C4-2B (cell line): ENCODE measurements around the gene APP.

Experiments used
- CTCF ChIP-seq: fragments of 450-650 bp; conservative IDR thresholded peaks from 2 replicates; pipeline ENCODE4 v1.5.1; 2017; ENCODE audit warnings: mild to moderate bottlenecking
- ZFX ChIP-seq: fragments of 450-650 bp; IDR thresholded peaks from 2 replicates; pipeline ENCODE4 v1.6.1; 2017

DNA sequence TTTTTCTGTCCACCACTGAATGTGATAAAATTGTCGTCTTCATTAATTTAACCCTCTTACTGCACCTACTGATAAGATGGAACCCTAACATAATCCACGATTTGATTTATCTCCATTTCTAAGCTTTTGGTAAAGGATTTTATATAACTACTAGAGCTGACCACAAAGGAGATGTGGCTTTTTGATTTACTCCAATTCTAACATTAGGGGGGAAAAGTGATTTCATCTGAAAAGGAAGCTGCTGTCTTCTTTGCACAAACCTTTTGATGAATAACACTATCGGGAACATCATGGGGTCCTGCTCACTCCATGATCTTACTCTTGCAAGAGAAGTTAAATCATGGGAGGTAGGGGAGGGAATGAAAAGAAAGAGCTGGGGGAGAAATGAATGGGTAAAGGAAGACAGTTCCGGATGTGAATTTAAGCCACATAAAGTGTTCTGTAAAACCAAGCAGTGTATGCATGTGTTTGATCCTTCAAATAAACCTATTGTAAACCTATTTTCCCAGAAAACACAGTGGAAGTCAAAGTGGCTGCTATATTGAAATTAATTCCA lies 274.0 kb downstream of the APP start:
- no peak for TF ChIP-seq CTCF
- TF ChIP-seq ZFX: no peak
